Activated CD4-positive, alpha-beta T cell treated with anti-CD3 and anti-CD28 coated beads for 1 hour (primary cell): Measurements from ENCODE around the gene ABCA8.
"Not testable (repeated sequence)": the region's sequence is repeated elsewhere in the genome, so short reads cannot be mapped to it uniquely, and the experiment has no call there.

Source experiments
- DNase-seq: peaks from one replicate; pipeline ENCODE4 v3.0.0-alpha.2; 2020

ABCA8 gene

GRCh38 chr17:68824185-68824584 lies 131.0 kb downstream of the ABCA8 start:
- not testable (repeated sequence) for DNase-seq

DNA sequence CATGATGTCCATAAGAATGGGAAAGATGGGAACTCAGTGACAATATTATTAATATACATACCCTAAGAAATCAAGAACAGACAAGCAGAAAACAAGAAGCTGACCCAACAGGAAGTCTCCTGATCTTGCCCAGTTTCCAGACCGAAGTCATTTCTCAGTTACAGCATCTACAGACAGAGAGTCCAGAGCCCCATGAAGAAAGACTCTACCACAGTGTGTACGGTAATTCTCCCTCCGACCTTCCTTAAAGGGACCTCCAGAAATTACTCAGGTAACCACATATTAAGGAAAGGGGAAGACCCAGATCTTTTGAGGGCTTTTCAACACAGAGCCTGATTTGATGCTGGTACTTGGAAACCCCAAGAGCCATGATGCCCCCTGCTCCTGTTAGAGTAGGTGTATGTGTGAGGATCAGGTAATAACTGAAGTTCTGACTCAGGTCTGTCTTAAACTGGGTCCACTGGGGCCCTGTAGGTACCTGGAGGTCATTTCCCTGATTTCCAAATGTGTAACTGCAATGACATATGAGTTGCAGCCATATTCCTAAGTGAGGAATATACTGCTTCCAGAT lies 132.4 kb downstream of the ABCA8 start:
- DNase-seq: no peak

- DNase-seq: no peak
These were observed 133.1 kb downstream of the ABCA8 start for GRCh38 chr17:68821860-68822696.

DNA sequence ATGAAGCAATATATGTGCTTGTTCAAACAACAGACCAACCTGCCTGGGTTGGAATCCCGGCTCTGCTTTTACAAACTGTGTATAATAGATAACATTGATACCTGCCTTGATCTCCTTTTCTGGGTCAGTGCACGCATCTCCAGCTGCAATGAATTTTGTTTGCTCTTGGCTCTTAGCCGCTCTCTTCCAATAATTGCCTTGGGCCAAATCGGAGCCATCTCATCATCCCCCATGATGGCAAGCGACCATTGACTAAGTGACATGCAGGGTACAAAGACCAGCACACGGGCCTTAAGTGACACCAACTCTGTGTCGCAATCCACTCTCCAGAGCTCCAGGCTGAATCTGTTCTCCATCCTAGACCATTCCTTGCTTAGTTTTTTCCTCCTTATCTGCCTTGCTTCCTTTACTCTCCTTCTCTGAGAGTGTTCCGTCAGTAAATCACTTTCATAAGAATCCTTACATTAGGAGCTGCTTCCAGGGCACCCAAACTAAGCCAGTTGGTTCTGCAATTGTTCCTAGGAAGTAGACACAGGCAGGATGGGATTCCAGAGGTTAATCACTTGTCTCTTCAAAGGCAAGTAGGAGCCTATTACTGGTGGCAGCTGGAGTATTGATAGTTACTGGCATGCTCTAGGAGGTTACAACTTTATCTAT lies 134.2 kb downstream of the ABCA8 start:
- no peak for DNase-seq

GRCh38 chr17:68820476-68820824 lies 134.7 kb downstream of the ABCA8 start:
- DNase-seq: no peak

DNA sequence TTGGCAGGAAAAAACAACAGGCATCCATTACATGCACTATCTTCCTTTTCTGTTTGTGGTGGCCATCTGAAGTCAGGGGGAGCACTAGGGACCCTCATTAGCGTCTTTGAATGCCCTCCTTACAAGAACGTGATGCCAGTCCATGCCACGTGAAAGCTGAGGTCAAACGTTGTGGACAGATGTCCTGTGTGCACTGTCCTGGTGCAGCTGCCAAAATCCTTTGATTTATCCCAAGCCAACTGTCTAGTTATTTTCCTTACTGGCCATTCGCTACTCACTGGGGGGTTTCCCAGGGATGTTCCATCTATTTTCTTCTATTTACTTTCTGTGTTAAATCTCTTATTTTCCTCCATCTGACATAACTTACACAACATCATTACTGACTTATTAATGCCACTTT lies 135.7 kb downstream of the ABCA8 start:
- DNase-seq: no peak
